ENCODE measurements around the gene CSTB. TPM values are rescaled to one million over a fixed set of nuclear protein-coding genes. Genes with fewer than 3 reads are reported as not detected.
A peak's percentile ranks its signal among the peaks of the same experiment; 100 is the strongest.

The CSTB gene
- total RNA-seq, 2 donors from 2014 or later, result 30.7 to 32.3 TPM

- Mint-ChIP-seq H3K27ac (peak overlapping the region; percentile 81), H3K4me3 (no peak overlapping the region), H3K9me3 (no peaks in the 10 kb centered on the region), H3K4me1 (ENCODE audit: low read depth) (peaks cover 70% of the 10 kb centered on the region), H3K27me3 (ENCODE audit: low read depth) (no peaks in the 10 kb centered on the region), H3K36me3 (ENCODE audit: insufficient read depth in 2 of 2) (peaks cover under 1 to 2% of the 10 kb centered on the region in 2 donors)
- DNase-seq, result no peak
- ATAC-seq (replicated peaks in 1 of 2), result no peak
These were observed 44.6 kb downstream of the CSTB start for GRCh38 chr21:43731476-43731875.

GRCh38 chr21:43728467-43729390, 47.4 kb downstream of the CSTB start:
- DNase-seq, result peak; percentile 83 to 84
- Mint-ChIP-seq H3K4me1 (ENCODE audit: low read depth) (peaks cover 68% of the 10 kb centered on the region), H3K4me3 (peak overlapping the region; percentile 87 to 94), H3K27me3 (ENCODE audit: low read depth) (no peaks in the 10 kb centered on the region), H3K36me3 (ENCODE audit: insufficient read depth in 2 of 2) (peaks cover 0 to 2% of the 10 kb centered on the region in 2 donors), H3K9me3 (no peaks in the 10 kb centered on the region), H3K27ac (peak overlapping the region; percentile 69)
- peak; percentile 89 to 91 for ATAC-seq (replicated peaks in 1 of 2)

- peaks cover 0 to 2% of the 10 kb centered on the region in 2 donors for H3K36me3 Mint-ChIP-seq (ENCODE audit: insufficient read depth in 2 of 2)
- H3K27ac Mint-ChIP-seq, result peak overlapping the region; percentile 69
- H3K4me3 Mint-ChIP-seq, result peak overlapping the region; percentile 87 to 94
- peaks cover 64% of the 10 kb centered on the region for H3K4me1 Mint-ChIP-seq (ENCODE audit: low read depth)
- DNase-seq (no peak), ATAC-seq (replicated peaks in 1 of 2) (no peak)
- H3K9me3 Mint-ChIP-seq, result no peaks in the 10 kb centered on the region
- H3K27me3 Mint-ChIP-seq (ENCODE audit: low read depth), result no peaks in the 10 kb centered on the region
These were observed 48.0 kb downstream of the CSTB start for GRCh38 chr21:43728154-43728466.

GRCh38 chr21:43727519-43728153, 48.5 kb downstream of the CSTB start:
- Mint-ChIP-seq H3K4me3 (peak overlapping the region; percentile 87 to 94), H3K9me3 (no peaks in the 10 kb centered on the region), H3K4me1 (ENCODE audit: low read depth) (peaks cover 64% of the 10 kb centered on the region), H3K36me3 (ENCODE audit: insufficient read depth in 2 of 2) (peaks cover 0 to 2% of the 10 kb centered on the region in 2 donors), H3K27ac (no peak overlapping the region), H3K27me3 (ENCODE audit: low read depth) (no peaks in the 10 kb centered on the region)
- no peak for ATAC-seq (replicated peaks in 1 of 2)
- no peak for DNase-seq

- peak overlapping the region; percentile 87 to 94 for H3K4me3 Mint-ChIP-seq
- peaks cover 69% of the 10 kb centered on the region for H3K4me1 Mint-ChIP-seq (ENCODE audit: low read depth)
These were observed 49.2 kb downstream of the CSTB start for GRCh38 chr21:43726686-43727518.

More at GRCh38 chr21:43726686-43727518, 49.2 kb downstream of the CSTB start:
- no peaks in the 10 kb centered on the region for H3K27me3 Mint-ChIP-seq (ENCODE audit: low read depth)
- H3K27ac Mint-ChIP-seq, result no peak overlapping the region
- ATAC-seq (replicated peaks in 1 of 2), result no peak
- DNase-seq, result no peak
- peaks cover 0 to 2% of the 10 kb centered on the region in 2 donors for H3K36me3 Mint-ChIP-seq (ENCODE audit: insufficient read depth in 2 of 2)
- H3K9me3 Mint-ChIP-seq, result no peaks in the 10 kb centered on the region

Other genes starting within 250 kb of the CSTB start
- gene HSF2BP, start 116.8 kb downstream of the CSTB start, total RNA-seq, result 1 to 10 TPM; 1.3 to 1.9 TPM
- 10 to 100 TPM; 52.6 to 62.0 TPM for gene RRP1B, start 116.7 kb downstream of the CSTB start, total RNA-seq
- gene PDXK, start 57.2 kb downstream of the CSTB start, total RNA-seq, result 10 to 100 TPM; 87.9 to 99.5 TPM
- 10 to 100 TPM; 30.3 to 41.9 TPM for gene RRP1, start 13.3 kb upstream of the CSTB start, total RNA-seq
- gene AGPAT3, start 88.9 kb upstream of the CSTB start, total RNA-seq, result 10 to 100 TPM; 86.1 to 87.1 TPM
- gene TRAPPC10, start 236.0 kb upstream of the CSTB start, total RNA-seq, result 10 to 100 TPM; 53.5 to 72.6 TPM